GM21367 (cell line): ENCODE data around the gene REC114.
"Not testable (repeated sequence)": the region's sequence is repeated elsewhere in the genome, so short reads cannot be mapped to it uniquely, and the experiment has no call there.

Experiments
- ATAC-seq: cut with Tn5 transposase; IDR thresholded peaks from one replicate; pipeline ENCODE4 v1.9.1; 2021; ENCODE audit not compliant: unreplicated experiment

The REC114 gene

GRCh38 chr15:73442968-73443367, at the start of gene REC114:
Gene REC114 (plus strand): TSS chr15:73443164. CDS start chr15:73443186, 22 bp downstream.
- ATAC-seq: no peak

- ATAC-seq: no peak
Measured at GRCh38 chr15:73393336-73393735, 49.6 kb upstream of the REC114 start.

- ATAC-seq: no peak
Measured at GRCh38 chr15:73394782-73395181, 48.2 kb upstream of the REC114 start.

GRCh38 chr15:73395671-73396070, 47.3 kb upstream of the REC114 start:
- no peak for ATAC-seq

- no peak for ATAC-seq
Measured at GRCh38 chr15:73397461-73397860, 45.5 kb upstream of the REC114 start.

GRCh38 chr15:73398861-73399260, 44.1 kb upstream of the REC114 start:
- no peak for ATAC-seq

GRCh38 chr15:73400222-73400621, 42.7 kb upstream of the REC114 start:
- ATAC-seq: not testable (repeated sequence)

GRCh38 chr15:73403171-73403570, 39.8 kb upstream of the REC114 start:
- ATAC-seq: no peak

GRCh38 chr15:73414876-73415275, 28.1 kb upstream of the REC114 start:
- ATAC-seq: no peak

GRCh38 chr15:73424506-73424905, 18.5 kb upstream of the REC114 start:
- ATAC-seq: no peak

- no peak for ATAC-seq
Measured at GRCh38 chr15:73425510-73425909, 17.5 kb upstream of the REC114 start.

GRCh38 chr15:73426323-73426994, 16.5 kb upstream of the REC114 start:
- ATAC-seq: no peak

GRCh38 chr15:73431329-73431728, 11.6 kb upstream of the REC114 start:
- not testable (repeated sequence) for ATAC-seq

GRCh38 chr15:73433873-73434272, 9.1 kb upstream of the REC114 start:
- ATAC-seq: no peak

GRCh38 chr15:73436613-73437012, 6.4 kb upstream of the REC114 start:
- ATAC-seq: no peak

GRCh38 chr15:73437543-73438109, 5.3 kb upstream of the REC114 start:
- ATAC-seq: no peak

- ATAC-seq: no peak
Measured at GRCh38 chr15:73438651-73439050, 4.3 kb upstream of the REC114 start.

- no peak for ATAC-seq
Measured at GRCh38 chr15:73440571-73440970, 2.4 kb upstream of the REC114 start.

- ATAC-seq: no peak
Measured at GRCh38 chr15:73442421-73442820, 543 bp upstream of the REC114 start.

- ATAC-seq: not testable (repeated sequence)
Measured at GRCh38 chr15:73447471-73447870, 4.5 kb downstream of the REC114 start.

- ATAC-seq: not testable (repeated sequence)
Measured at GRCh38 chr15:73448158-73448758, 5.3 kb downstream of the REC114 start.

- not testable (repeated sequence) for ATAC-seq
Measured at GRCh38 chr15:73449980-73450379, 7.0 kb downstream of the REC114 start.
